HEK293 (cell line): ENCODE measurements around the gene AMIGO1.

Experiments used
- CTCF ChIA-PET: fragments of 350-600 bp; formaldehyde crosslinking; extraction: SDS; loops from one replicate; lab custom pipeline; 2021; ENCODE audit warnings: antibody characterized with exemption; lab: Yijun Ruan, JAX
- POLR2A ChIA-PET: fragments of 300-600 bp; formaldehyde crosslinking; extraction: SDS; loops from one replicate; lab custom pipeline; 2020; ENCODE audit warnings: antibody characterized with exemption, inconsistent platforms; lab: Yijun Ruan, JAX
- H3K27ac ChIP-seq: fragments of 200-500 bp; sonication (Bioruptor generic); 2 replicates; pipeline ENCODE4 v1.5.1; 2014; ENCODE audit warnings: low read depth, low read length, control low read depth, inconsistent platforms; ENCODE audit errors: extremely low read depth
- H3K36me3 ChIP-seq, 2 experiments: fragments of 200-500 bp in 1 of 2; sonication (Bioruptor generic) in 1 of 2; 1 replicate in 1 of 2; 2 replicates in 1 of 2; pipeline ENCODE4 v1.5.1; 2014 to 2017; ENCODE audit warnings: inconsistent platforms in 2 of 2, low read length in 2 of 2; ENCODE audit not compliant: control insufficient read depth in 2 of 2, insufficient read depth in 1 of 2
- H3K4me1 ChIP-seq: fragments of 200-500 bp; sonication (Bioruptor generic); 2 replicates; pipeline ENCODE4 v1.5.1; 2014; ENCODE audit warnings: mild to moderate bottlenecking, low read length, inconsistent platforms; ENCODE audit not compliant: control insufficient read depth, insufficient read depth
- H3K4me3 ChIP-seq: 2 replicates; pipeline ENCODE4 v1.5.1; 2011; ENCODE audit warnings: low read depth, mild to moderate bottlenecking, control low read depth, low read length, moderate library complexity
- H3K9me3 ChIP-seq: fragments of 200-500 bp; sonication (Bioruptor generic); 2 replicates; pipeline ENCODE4 v1.5.1; 2014; ENCODE audit warnings: low read depth, low read length, inconsistent platforms; ENCODE audit not compliant: control insufficient read depth, insufficient read depth
- GLI2 ChIP-seq: fragments of 450-650 bp; formaldehyde crosslinking; IDR thresholded peaks from 2 replicates; pipeline ENCODE4; 2017; ENCODE audit warnings: missing biosample characterization, missing genetic modification characterization, low read depth, borderline replicate concordance
- GLIS2 ChIP-seq: fragments of 450-650 bp; formaldehyde crosslinking; IDR thresholded peaks from 2 replicates; pipeline ENCODE4 v1.5.1; 2016; ENCODE audit warnings: missing biosample characterization, missing genetic modification characterization
- ZNF132 ChIP-seq: fragments of 450-650 bp; formaldehyde crosslinking; IDR thresholded peaks from 2 replicates; pipeline ENCODE4 v1.5.1; 2017; ENCODE audit warnings: missing biosample characterization, missing genetic modification characterization, borderline replicate concordance
- ZNF138 ChIP-seq: fragments of 450-650 bp; formaldehyde crosslinking; IDR thresholded peaks from 2 replicates; pipeline ENCODE4 v1.5.1; 2016; ENCODE audit warnings: missing biosample characterization, missing genetic modification characterization, borderline replicate concordance
- ZNF175 ChIP-seq: fragments of 450-650 bp; formaldehyde crosslinking; IDR thresholded peaks from 2 replicates; pipeline ENCODE4 v1.5.1; 2016; ENCODE audit warnings: missing biosample characterization, missing genetic modification characterization
- ZNF24 ChIP-seq: fragments of 450-650 bp; formaldehyde crosslinking; IDR thresholded peaks from 2 replicates; pipeline ENCODE4 v1.5.1; 2016; ENCODE audit warnings: missing biosample characterization, missing genetic modification characterization
- ZNF335 ChIP-seq: fragments of 450-650 bp; formaldehyde crosslinking; conservative IDR thresholded peaks from 2 replicates; pipeline ENCODE4 v1.5.1; 2016; ENCODE audit warnings: missing biosample characterization, missing genetic modification characterization
- ZNF354C ChIP-seq: fragments of 450-650 bp; formaldehyde crosslinking; IDR thresholded peaks from 2 replicates; pipeline ENCODE4 v1.5.1; 2016; ENCODE audit warnings: missing biosample characterization, missing genetic modification characterization, low read depth, borderline replicate concordance
- ZNF473 ChIP-seq: fragments of 450-650 bp; formaldehyde crosslinking; IDR thresholded peaks from 2 replicates; pipeline ENCODE4 v1.5.1; 2017; ENCODE audit warnings: missing biosample characterization, missing genetic modification characterization
- ZNF843 ChIP-seq: fragments of 450-650 bp; formaldehyde crosslinking; IDR thresholded peaks from 2 replicates; pipeline ENCODE4 v1.5.1; 2016; ENCODE audit warnings: missing biosample characterization, missing genetic modification characterization
- ZSCAN23 ChIP-seq: fragments of 450-650 bp; formaldehyde crosslinking; IDR thresholded peaks from 2 replicates; pipeline ENCODE4 v1.5.1; 2016; ENCODE audit warnings: missing biosample characterization, missing genetic modification characterization
- TF ChIP-seq, protein P1 (sequence below): fragments of 450-650 bp; formaldehyde crosslinking; conservative IDR thresholded peaks from 2 replicates; pipeline ENCODE4 v1.5.1; 2016; ENCODE audit warnings: low read depth, missing biosample characterization, missing genetic modification characterization
- TF ChIP-seq, protein P2 (sequence below): fragments of 450-650 bp; formaldehyde crosslinking; IDR thresholded peaks from 2 replicates; pipeline ENCODE4 v1.5.1; 2016; ENCODE audit warnings: missing biosample characterization, missing genetic modification characterization
- TF ChIP-seq, protein P3 (sequence below): fragments of 450-650 bp; formaldehyde crosslinking; IDR thresholded peaks from 2 replicates; pipeline ENCODE4 v1.5.1; 2016; ENCODE audit warnings: missing biosample characterization, missing genetic modification characterization
- TF ChIP-seq, protein P4 (sequence below): fragments of 450-650 bp; formaldehyde crosslinking; IDR thresholded peaks from 2 replicates; pipeline ENCODE4 v1.5.1; 2016; ENCODE audit warnings: missing biosample characterization, missing genetic modification characterization
- TF ChIP-seq, protein P5 (sequence below): fragments of 450-650 bp; formaldehyde crosslinking; IDR thresholded peaks from 2 replicates; pipeline ENCODE4 v1.5.1; 2017; ENCODE audit warnings: missing biosample characterization, missing genetic modification characterization

Gene AMIGO1

DNA sequence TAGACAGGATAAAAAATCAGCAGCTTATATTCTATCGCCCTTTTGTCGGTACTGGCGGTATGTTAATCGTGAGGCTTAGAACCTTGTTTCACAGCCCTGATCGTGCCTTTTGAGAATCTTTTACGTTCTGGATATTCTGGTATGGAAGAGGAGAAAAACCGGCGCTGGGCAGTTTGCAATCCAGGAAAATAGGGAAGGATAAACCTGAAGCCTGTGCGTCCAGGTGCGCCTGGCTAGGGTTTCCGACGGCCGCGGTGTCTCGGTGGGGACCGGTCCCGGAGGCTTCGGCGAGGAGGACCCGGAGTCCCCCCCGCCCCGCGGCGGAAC, 43.4 kb downstream of the AMIGO1 start (continued):
- TF ChIP-seq, protein P1, sequence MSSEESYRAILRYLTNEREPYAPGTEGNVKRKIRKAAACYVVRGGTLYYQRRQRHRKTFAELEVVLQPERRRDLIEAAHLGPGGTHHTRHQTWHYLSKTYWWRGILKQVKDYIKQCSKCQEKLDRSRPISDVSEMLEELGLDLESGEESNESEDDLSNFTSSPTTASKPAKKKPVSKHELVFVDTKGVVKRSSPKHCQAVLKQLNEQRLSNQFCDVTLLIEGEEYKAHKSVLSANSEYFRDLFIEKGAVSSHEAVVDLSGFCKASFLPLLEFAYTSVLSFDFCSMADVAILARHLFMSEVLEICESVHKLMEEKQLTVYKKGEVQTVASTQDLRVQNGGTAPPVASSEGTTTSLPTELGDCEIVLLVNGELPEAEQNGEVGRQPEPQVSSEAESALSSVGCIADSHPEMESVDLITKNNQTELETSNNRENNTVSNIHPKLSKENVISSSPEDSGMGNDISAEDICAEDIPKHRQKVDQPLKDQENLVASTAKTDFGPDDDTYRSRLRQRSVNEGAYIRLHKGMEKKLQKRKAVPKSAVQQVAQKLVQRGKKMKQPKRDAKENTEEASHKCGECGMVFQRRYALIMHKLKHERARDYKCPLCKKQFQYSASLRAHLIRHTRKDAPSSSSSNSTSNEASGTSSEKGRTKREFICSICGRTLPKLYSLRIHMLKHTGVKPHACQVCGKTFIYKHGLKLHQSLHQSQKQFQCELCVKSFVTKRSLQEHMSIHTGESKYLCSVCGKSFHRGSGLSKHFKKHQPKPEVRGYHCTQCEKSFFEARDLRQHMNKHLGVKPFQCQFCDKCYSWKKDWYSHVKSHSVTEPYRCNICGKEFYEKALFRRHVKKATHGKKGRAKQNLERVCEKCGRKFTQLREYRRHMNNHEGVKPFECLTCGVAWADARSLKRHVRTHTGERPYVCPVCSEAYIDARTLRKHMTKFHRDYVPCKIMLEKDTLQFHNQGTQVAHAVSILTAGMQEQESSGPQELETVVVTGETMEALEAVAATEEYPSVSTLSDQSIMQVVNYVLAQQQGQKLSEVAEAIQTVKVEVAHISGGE (tag by site-specific recombination), result peak; percentile 86
- TF ChIP-seq ZNF335 (tag by site-specific recombination) (peak; percentile 85), GLIS2 (no peak)
- TF ChIP-seq, protein P2, sequence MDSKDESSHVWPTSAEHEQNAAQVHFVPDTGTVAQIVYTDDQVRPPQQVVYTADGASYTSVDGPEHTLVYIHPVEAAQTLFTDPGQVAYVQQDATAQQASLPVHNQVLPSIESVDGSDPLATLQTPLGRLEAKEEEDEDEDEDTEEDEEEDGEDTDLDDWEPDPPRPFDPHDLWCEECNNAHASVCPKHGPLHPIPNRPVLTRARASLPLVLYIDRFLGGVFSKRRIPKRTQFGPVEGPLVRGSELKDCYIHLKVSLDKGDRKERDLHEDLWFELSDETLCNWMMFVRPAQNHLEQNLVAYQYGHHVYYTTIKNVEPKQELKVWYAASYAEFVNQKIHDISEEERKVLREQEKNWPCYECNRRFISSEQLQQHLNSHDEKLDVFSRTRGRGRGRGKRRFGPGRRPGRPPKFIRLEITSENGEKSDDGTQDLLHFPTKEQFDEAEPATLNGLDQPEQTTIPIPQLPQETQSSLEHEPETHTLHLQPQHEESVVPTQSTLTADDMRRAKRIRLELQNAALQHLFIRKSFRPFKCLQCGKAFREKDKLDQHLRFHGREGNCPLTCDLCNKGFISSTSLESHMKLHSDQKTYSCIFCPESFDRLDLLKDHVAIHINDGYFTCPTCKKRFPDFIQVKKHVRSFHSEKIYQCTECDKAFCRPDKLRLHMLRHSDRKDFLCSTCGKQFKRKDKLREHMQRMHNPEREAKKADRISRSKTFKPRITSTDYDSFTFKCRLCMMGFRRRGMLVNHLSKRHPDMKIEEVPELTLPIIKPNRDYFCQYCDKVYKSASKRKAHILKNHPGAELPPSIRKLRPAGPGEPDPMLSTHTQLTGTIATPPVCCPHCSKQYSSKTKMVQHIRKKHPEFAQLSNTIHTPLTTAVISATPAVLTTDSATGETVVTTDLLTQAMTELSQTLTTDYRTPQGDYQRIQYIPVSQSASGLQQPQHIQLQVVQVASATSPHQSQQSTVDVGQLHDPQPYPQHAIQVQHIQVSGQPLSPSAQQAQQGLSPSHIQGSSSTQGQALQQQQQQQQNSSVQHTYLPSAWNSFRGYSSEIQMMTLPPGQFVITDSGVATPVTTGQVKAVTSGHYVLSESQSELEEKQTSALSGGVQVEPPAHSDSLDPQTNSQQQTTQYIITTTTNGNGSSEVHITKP (tag by site-specific recombination), result 0 out of 2 replicates have a peak, but pooled peaks have one; percentile 13

DNA sequence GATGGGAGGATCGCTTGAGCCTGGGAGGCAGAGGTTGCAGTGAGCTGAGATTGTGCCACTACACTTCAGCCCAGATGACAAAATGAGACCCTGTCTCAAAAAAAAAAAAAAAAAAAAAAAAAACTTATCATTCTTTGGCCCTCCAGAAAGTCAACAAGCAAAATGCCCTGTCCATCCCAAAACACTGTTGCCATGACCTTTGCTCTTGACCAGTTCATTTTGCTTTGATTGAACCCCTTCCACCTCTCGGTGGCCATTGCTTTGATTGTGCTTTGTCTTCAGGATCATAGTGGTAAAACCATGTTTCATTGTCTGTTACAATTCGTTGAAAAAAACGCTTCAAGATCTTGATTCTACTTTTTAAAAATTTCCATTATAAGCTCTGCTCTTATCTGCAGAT, 51.7 kb downstream of the AMIGO1 start:
- Histone ChIP-seq H3K9me3 (no peaks in the 10 kb centered on the region), H3K36me3 (no peaks in the 10 kb centered on the region), H3K4me3 (no peak overlapping the region), H3K27ac (no peak overlapping the region), H3K4me1 (no peaks in the 10 kb centered on the region)
- ChIA-PET POLR2A (interaction anchor here (0.7 kb wide), 1 partner anchor 244 kb away, joined by 6 read pairs; the partner anchor contains the start of gene SARS1), CTCF (interaction anchor here (0.7 to 2.5 kb wide), 2 partner anchors 74 to 192 kb away, joined by 3 to 8 read pairs; no protein-coding TSS in a partner anchor)
- TF ChIP-seq ZNF473 (no peak), ZNF138 (tag by site-specific recombination) (no peak), ZSCAN23 (no peak), ZNF354C (tag by site-specific recombination) (no peak), ZNF24 (tag by site-specific recombination) (no peak), GLI2 (tag by site-specific recombination) (no peak), ZNF843 (tag by site-specific recombination) (no peak), ZNF132 (no peak), ZNF175 (tag by site-specific recombination) (no peak)
- TF ChIP-seq, protein P3, sequence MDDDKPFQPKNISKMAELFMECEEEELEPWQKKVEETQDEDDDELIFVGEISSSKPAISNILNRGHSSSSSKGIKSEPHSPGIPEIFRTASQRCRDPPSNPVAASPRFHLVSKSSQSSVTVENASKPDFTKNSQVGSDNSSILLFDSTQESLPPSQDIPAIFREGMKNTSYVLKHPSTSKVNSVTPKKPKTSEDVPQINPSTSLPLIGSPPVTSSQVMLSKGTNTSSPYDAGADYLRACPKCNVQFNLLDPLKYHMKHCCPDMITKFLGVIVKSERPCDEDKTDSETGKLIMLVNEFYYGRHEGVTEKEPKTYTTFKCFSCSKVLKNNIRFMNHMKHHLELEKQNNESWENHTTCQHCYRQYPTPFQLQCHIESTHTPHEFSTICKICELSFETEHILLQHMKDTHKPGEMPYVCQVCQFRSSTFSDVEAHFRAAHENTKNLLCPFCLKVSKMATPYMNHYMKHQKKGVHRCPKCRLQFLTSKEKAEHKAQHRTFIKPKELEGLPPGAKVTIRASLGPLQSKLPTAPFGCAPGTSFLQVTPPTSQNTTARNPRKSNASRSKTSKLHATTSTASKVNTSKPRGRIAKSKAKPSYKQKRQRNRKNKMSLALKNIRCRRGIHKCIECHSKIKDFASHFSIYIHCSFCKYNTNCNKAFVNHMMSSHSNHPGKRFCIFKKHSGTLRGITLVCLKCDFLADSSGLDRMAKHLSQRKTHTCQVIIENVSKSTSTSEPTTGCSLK (tag by site-specific recombination), result no peak
- TF ChIP-seq, protein P4, sequence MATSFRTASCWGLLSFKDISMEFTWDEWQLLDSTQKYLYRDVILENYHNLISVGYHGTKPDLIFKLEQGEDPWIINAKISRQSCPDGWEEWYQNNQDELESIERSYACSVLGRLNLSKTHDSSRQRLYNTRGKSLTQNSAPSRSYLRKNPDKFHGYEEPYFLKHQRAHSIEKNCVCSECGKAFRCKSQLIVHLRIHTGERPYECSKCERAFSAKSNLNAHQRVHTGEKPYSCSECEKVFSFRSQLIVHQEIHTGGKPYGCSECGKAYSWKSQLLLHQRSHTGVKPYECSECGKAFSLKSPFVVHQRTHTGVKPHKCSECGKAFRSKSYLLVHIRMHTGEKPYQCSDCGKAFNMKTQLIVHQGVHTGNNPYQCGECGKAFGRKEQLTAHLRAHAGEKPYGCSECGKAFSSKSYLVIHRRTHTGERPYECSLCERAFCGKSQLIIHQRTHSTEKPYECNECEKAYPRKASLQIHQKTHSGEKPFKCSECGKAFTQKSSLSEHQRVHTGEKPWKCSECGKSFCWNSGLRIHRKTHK (tag by site-specific recombination), result no peak
- TF ChIP-seq, protein P5, sequence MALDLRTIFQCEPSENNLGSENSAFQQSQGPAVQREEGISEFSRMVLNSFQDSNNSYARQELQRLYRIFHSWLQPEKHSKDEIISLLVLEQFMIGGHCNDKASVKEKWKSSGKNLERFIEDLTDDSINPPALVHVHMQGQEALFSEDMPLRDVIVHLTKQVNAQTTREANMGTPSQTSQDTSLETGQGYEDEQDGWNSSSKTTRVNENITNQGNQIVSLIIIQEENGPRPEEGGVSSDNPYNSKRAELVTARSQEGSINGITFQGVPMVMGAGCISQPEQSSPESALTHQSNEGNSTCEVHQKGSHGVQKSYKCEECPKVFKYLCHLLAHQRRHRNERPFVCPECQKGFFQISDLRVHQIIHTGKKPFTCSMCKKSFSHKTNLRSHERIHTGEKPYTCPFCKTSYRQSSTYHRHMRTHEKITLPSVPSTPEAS (tag by site-specific recombination), result no peak
- TF ChIP-seq, protein P1 (tag by site-specific recombination), result no peak
